ENCODE results near the gene TAGLN3.

TAGLN3 gene

DNA sequence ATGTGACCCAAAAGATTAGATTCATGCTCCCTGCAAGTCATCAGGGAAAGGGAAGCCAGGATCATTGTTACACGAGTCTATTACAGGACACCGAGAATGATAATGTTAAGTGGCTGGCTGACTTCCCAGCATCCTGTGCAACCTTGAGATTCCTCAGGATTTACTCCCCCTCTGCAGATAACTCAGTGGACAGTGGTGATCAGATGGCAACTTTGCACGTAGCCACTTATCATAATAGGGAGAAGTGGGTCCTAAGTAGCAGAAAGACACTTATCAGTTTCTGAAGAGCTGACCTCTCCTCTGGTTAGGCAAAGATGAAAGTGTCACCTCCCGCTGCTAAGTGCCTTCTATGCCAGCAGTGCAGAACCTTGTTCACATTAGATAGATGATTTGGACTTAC lies 29.1 kb downstream of the TAGLN3 start (continued):
- TF ChIP-seq, protein P1, sequence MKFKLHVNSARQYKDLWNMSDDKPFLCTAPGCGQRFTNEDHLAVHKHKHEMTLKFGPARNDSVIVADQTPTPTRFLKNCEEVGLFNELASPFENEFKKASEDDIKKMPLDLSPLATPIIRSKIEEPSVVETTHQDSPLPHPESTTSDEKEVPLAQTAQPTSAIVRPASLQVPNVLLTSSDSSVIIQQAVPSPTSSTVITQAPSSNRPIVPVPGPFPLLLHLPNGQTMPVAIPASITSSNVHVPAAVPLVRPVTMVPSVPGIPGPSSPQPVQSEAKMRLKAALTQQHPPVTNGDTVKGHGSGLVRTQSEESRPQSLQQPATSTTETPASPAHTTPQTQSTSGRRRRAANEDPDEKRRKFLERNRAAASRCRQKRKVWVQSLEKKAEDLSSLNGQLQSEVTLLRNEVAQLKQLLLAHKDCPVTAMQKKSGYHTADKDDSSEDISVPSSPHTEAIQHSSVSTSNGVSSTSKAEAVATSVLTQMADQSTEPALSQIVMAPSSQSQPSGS (tag by site-specific recombination; IDR thresholded peaks at IDR 0.05; ENCODE audit: low read depth): no peak
- no peak for TF ChIP-seq ZNF548 (tag by site-specific recombination; IDR thresholded peaks at IDR 0.05)

DNA sequence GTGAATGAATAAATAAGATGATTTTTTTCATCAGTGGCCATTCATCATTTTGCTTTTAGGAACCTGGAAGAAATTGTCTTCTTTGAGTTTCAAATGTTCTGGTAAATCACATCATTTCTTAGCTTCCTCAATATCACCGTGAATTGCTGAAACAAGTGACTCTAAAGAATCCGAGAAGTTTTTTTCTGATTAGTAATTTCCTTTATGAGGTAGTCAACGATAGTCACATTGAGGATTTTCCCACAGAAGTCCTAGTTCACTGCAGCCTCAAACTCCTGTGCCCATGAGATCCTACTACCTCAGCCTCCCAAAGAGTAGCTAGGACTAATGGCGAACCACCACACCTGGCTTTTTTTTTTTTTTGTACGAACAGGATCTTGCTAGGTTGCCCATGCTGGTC lies 32.2 kb downstream of the TAGLN3 start:
- Histone ChIP-seq H3K4me3 (ENCODE audit: low read depth, low read length) (no peak overlapping the region), H3K36me3 (ENCODE audit: control insufficient read depth in 2 of 2, insufficient read depth in 1 of 2, low read length in 2 of 2) (no peaks in the 10 kb centered on the region), H3K9me3 (ENCODE audit: control insufficient read depth, insufficient read depth, low read depth, low read length) (no peaks in the 10 kb centered on the region), H3K27ac (ENCODE audit: extremely low read depth, low read depth, low read length) (no peak overlapping the region), H3K4me1 (ENCODE audit: control insufficient read depth, insufficient read depth, low read length) (no peaks in the 10 kb centered on the region)
- no peak for TF ChIP-seq IKZF3 (tag by site-specific recombination; IDR thresholded peaks at IDR 0.05)
- no peak for TF ChIP-seq ZNF394 (tag by site-specific recombination; IDR thresholded peaks at IDR 0.05; ENCODE audit: borderline replicate concordance)
- TF ChIP-seq ZNF529 (tag by site-specific recombination; IDR thresholded peaks at IDR 0.05; ENCODE audit: insufficient replicate concordance): no peak
- no peak for TF ChIP-seq ZBTB17 (tag by site-specific recombination; IDR thresholded peaks at IDR 0.05)
- no peak for TF ChIP-seq ZNF132 (tag by site-specific recombination; IDR thresholded peaks at IDR 0.05; ENCODE audit: borderline replicate concordance)
- no peak for TF ChIP-seq ZNF366 (tag by site-specific recombination; conservative IDR thresholded peaks at IDR 0.05)
- TF ChIP-seq, protein P2, sequence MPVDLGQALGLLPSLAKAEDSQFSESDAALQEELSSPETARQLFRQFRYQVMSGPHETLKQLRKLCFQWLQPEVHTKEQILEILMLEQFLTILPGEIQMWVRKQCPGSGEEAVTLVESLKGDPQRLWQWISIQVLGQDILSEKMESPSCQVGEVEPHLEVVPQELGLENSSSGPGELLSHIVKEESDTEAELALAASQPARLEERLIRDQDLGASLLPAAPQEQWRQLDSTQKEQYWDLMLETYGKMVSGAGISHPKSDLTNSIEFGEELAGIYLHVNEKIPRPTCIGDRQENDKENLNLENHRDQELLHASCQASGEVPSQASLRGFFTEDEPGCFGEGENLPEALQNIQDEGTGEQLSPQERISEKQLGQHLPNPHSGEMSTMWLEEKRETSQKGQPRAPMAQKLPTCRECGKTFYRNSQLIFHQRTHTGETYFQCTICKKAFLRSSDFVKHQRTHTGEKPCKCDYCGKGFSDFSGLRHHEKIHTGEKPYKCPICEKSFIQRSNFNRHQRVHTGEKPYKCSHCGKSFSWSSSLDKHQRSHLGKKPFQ (tag by site-specific recombination; IDR thresholded peaks at IDR 0.05): no peak
- no peak for TF ChIP-seq ZBTB21 (tag by site-specific recombination; IDR thresholded peaks at IDR 0.05)
- no peak for TF ChIP-seq KLF1 (tag by site-specific recombination; IDR thresholded peaks at IDR 0.05)
- TF ChIP-seq ZNF426 (tag by site-specific recombination; IDR thresholded peaks at IDR 0.05): no peak
- no peak for TF ChIP-seq ZNF37A (tag by site-specific recombination; IDR thresholded peaks at IDR 0.05)
- TF ChIP-seq ZNF221 (tag by site-specific recombination; IDR thresholded peaks at IDR 0.05; ENCODE audit: borderline replicate concordance): no peak
- TF ChIP-seq ZNF600 (tag by site-specific recombination; IDR thresholded peaks at IDR 0.05): no peak
- no peak for TF ChIP-seq ZFP37 (tag by site-specific recombination; IDR thresholded peaks at IDR 0.05)
- POLR2A ChIA-PET: no interaction called here
- CTCF ChIA-PET: interaction anchor here (0.7 to 1.9 kb wide), 4 partner anchors 8 to 64 kb away, joined by 3 to 10 read pairs (median 4); no protein-coding TSS in a partner anchor

DNA sequence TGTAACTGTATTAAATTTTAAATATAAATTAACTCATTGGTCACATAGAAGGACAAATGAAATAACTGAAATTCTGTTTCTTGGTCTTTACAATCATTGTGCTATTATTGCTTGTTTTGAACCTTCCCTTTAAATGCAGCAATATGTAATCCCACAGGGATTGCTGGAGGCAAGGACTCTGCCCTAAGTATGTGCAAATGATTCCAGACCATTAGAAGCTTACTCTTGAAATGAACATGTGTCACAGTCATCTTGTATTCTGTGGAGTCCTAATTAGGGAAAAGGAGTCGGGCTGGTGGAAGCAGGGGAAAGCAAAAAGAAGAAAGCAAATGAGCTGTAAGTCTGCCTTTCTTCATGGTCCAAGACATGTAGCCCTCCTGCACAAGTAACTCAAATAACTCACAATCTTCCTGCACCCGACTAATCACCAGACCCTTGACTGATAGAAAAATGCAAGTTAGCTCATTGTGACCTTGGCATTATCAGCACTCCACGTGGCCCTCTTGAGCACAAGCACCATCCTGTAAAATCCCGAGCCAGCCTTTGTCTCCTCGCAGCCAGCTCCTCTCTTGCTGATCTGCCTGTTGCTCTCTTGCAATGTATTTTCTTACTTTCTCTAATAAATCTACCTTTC lies 33.5 kb downstream of the TAGLN3 start:
- Histone ChIP-seq H3K27ac (ENCODE audit: extremely low read depth, low read depth, low read length) (no peak overlapping the region), H3K4me3 (ENCODE audit: low read depth, low read length) (no peak overlapping the region), H3K36me3 (ENCODE audit: control insufficient read depth in 2 of 2, insufficient read depth in 1 of 2, low read length in 2 of 2) (no peaks in the 10 kb centered on the region), H3K4me1 (ENCODE audit: control insufficient read depth, insufficient read depth, low read length) (no peaks in the 10 kb centered on the region), H3K9me3 (ENCODE audit: control insufficient read depth, insufficient read depth, low read depth, low read length) (no peaks in the 10 kb centered on the region)
- CTCF ChIA-PET: interaction anchor here (0.5 to 1.9 kb wide), 3 partner anchors 11 to 65 kb away, joined by 4 to 10 read pairs (median 5); no protein-coding TSS in a partner anchor
- peak; percentile 55 for TF ChIP-seq SETDB1 (IDR thresholded peaks at IDR 0.05; ENCODE audit: insufficient read length, low read length)
- TF ChIP-seq, protein P3, sequence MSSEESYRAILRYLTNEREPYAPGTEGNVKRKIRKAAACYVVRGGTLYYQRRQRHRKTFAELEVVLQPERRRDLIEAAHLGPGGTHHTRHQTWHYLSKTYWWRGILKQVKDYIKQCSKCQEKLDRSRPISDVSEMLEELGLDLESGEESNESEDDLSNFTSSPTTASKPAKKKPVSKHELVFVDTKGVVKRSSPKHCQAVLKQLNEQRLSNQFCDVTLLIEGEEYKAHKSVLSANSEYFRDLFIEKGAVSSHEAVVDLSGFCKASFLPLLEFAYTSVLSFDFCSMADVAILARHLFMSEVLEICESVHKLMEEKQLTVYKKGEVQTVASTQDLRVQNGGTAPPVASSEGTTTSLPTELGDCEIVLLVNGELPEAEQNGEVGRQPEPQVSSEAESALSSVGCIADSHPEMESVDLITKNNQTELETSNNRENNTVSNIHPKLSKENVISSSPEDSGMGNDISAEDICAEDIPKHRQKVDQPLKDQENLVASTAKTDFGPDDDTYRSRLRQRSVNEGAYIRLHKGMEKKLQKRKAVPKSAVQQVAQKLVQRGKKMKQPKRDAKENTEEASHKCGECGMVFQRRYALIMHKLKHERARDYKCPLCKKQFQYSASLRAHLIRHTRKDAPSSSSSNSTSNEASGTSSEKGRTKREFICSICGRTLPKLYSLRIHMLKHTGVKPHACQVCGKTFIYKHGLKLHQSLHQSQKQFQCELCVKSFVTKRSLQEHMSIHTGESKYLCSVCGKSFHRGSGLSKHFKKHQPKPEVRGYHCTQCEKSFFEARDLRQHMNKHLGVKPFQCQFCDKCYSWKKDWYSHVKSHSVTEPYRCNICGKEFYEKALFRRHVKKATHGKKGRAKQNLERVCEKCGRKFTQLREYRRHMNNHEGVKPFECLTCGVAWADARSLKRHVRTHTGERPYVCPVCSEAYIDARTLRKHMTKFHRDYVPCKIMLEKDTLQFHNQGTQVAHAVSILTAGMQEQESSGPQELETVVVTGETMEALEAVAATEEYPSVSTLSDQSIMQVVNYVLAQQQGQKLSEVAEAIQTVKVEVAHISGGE (tag by site-specific recombination; conservative IDR thresholded peaks at IDR 0.05; ENCODE audit: low read depth): no peak
- TF ChIP-seq, protein P4, sequence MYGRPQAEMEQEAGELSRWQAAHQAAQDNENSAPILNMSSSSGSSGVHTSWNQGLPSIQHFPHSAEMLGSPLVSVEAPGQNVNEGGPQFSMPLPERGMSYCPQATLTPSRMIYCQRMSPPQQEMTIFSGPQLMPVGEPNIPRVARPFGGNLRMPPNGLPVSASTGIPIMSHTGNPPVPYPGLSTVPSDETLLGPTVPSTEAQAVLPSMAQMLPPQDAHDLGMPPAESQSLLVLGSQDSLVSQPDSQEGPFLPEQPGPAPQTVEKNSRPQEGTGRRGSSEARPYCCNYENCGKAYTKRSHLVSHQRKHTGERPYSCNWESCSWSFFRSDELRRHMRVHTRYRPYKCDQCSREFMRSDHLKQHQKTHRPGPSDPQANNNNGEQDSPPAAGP (tag by site-specific recombination; IDR thresholded peaks at IDR 0.05): no peak
- POLR2A ChIA-PET: interaction anchor here (0.7 kb wide), 1 partner anchor 308 kb away, joined by 3 read pairs; no protein-coding TSS in a partner anchor
